HepG2 (cell line): ENCODE measurements around the gene CENATAC. TPM values are rescaled to one million over a fixed set of nuclear protein-coding genes. Genes with fewer than 3 reads are reported as not detected.
A peak's percentile ranks its signal among the peaks of the same experiment; 100 is the strongest.

ENCODE experiments used
- ATAC-seq: fragments of 200-7000 bp; cut with Tn5 transposase; 3 replicates; pipeline ENCODE4 v1.9.1; 2020; ENCODE audit warnings: mild to moderate bottlenecking, moderate library complexity
- BruUV-seq: library from RNA; stranded (reverse); fragments of 400-500 nt; replicated peaks from 2 replicates; lab custom pipeline; 2021; lab: Mats Ljungman, UMichigan
- CTCF ChIA-PET: fragments of 300-600 bp; formaldehyde crosslinking; extraction: SDS; loops from one replicate; lab custom pipeline; 2021; ENCODE audit warnings: low total read pairs, inconsistent platforms, low intra/inter-chr PET ratio; lab: Yijun Ruan, JAX
- POLR2A ChIA-PET: fragments of 350-600 bp; sonication (Branson Sonifier 250); formaldehyde crosslinking; loops from one replicate; lab custom pipeline; 2020; ENCODE audit warnings: antibody characterized with exemption, inconsistent platforms; lab: Yijun Ruan, JAX
- DNase-seq: peaks from one replicate; pipeline ENCODE4 v3.0.0-alpha.2; 2015; ENCODE audit warnings: low spot score
- FAIRE-seq: peaks from 3 replicates; lab custom pipeline; 2011; peaks lifted over from hg19 to GRCh38; lab: Jason Lieb, UNC
- H2AFZ ChIP-seq: one replicate; pipeline ENCODE4 v1.6.1; 2011; ENCODE audit warnings: low read length, inconsistent platforms
- H3K27ac ChIP-seq: fragments of 300-600 bp; 3 replicates; pipeline ENCODE4 v1.8.0; 2011; ENCODE audit warnings: mixed run types, mild to moderate bottlenecking, mixed read lengths, low read length, inconsistent platforms; ENCODE audit not compliant: insufficient read depth; ENCODE audit errors: extremely low read length
- H3K27me3 ChIP-seq, 2 experiments: fragments of 200-600 bp in 1 of 2; 2 replicates in 1 of 2; 3 replicates in 1 of 2; pipeline versions ENCODE4 v1.6.0 to v1.8.0; 2011; ENCODE audit warnings: low read length in 2 of 2, mild to moderate bottlenecking in 2 of 2, moderate library complexity in 2 of 2, inconsistent platforms in 1 of 2; ENCODE audit not compliant: insufficient read depth in 2 of 2, control insufficient read depth in 1 of 2
- H3K36me3 ChIP-seq, 2 experiments: fragments of 200-600 bp in 1 of 2; replicated peaks in 1 of 2; 2 replicates in 1 of 2; 3 replicates in 1 of 2; pipeline versions ENCODE4 v1.5.1 to v1.8.0; 2011; ENCODE audit warnings: low read length in 2 of 2, inconsistent platforms in 1 of 2; ENCODE audit not compliant: insufficient read depth in 2 of 2, control insufficient read depth in 1 of 2
- H3K4me1 ChIP-seq: 2 replicates; pipeline ENCODE4 v1.5.1; 2012; ENCODE audit warnings: low read length, inconsistent platforms; ENCODE audit not compliant: insufficient read depth
- H3K4me2 ChIP-seq: 2 replicates; pipeline ENCODE4 v1.6.0; 2011; ENCODE audit warnings: low read depth, low read length, inconsistent platforms
- H3K4me3 ChIP-seq, 3 experiments: fragments of 200-600 bp in 1 of 3; sonication (generic), shearing (Covaris generic) in 1 of 3; replicated peaks in 1 of 3; 2 replicates each; pipeline ENCODE4 v1.5.1; 2011 to 2016; ENCODE audit warnings: low read length in 3 of 3, inconsistent platforms in 2 of 3, low read depth in 2 of 3, mild to moderate bottlenecking in 2 of 3, control low read depth in 1 of 3, mixed read lengths in 1 of 3; ENCODE audit not compliant: insufficient read depth in 1 of 3
- H3K79me2 ChIP-seq: one replicate; pipeline ENCODE4 v1.6.1; 2011; ENCODE audit warnings: low read length, inconsistent platforms; ENCODE audit not compliant: insufficient read depth
- H3K9ac ChIP-seq: 2 replicates; pipeline ENCODE4 v1.6.0; 2011; ENCODE audit warnings: mild to moderate bottlenecking, low read depth, low read length, inconsistent platforms; ENCODE audit not compliant: insufficient read depth
- H3K9me3 ChIP-seq: 2 replicates; pipeline ENCODE4 v1.5.1; 2012; ENCODE audit warnings: mild to moderate bottlenecking, low read length
- H4K20me1 ChIP-seq: 2 replicates; pipeline ENCODE4 v1.6.0; 2011; ENCODE audit warnings: inconsistent platforms, mild to moderate bottlenecking, low read length, moderate library complexity; ENCODE audit not compliant: insufficient read depth
- CBX5 ChIP-seq: sonication (generic); formaldehyde crosslinking; IDR thresholded peaks from 2 replicates; pipeline ENCODE4 v1.4.0; 2020; ENCODE audit warnings: missing genetic modification reagents, borderline replicate concordance
- DNMT3B ChIP-seq: conservative IDR thresholded peaks from 2 replicates; pipeline ENCODE4 v1.6.1; 2016; ENCODE audit warnings: missing biosample characterization, control low read depth
- FOXP1 ChIP-seq, 2 experiments: fragments of 450-650 bp in 1 of 2; IDR thresholded peaks; 2 replicates each; pipeline ENCODE4 v1.6.1; 2017 to 2018; ENCODE audit warnings: antibody characterized with exemption in 1 of 2
- HNRNPLL ChIP-seq: fragments of 200-400 bp; formaldehyde crosslinking; IDR thresholded peaks from 2 replicates; pipeline ENCODE4 v1.6.1; 2017; ENCODE audit warnings: mild to moderate bottlenecking, low read depth, low read length; ENCODE audit not compliant: poor library complexity, severe bottlenecking
- KDM2A ChIP-seq: sonication (generic); formaldehyde crosslinking; IDR thresholded peaks from 2 replicates; pipeline ENCODE4 v1.4.0; 2020; ENCODE audit warnings: low read depth, missing genetic modification reagents, borderline replicate concordance
- MXD1 ChIP-seq: sonication (generic); formaldehyde crosslinking; IDR thresholded peaks from 2 replicates; pipeline ENCODE4 v1.4.0; 2020; ENCODE audit warnings: mild to moderate bottlenecking, missing genetic modification reagents
- PAF1 ChIP-seq: IDR thresholded peaks from 2 replicates; pipeline ENCODE4 v1.6.1; 2016; ENCODE audit warnings: missing genetic modification reagents, missing compliant biosample characterization
- SIX1 ChIP-seq: sonication (generic); formaldehyde crosslinking; IDR thresholded peaks from 2 replicates; pipeline ENCODE4 v1.4.0; 2020; ENCODE audit warnings: missing genetic modification reagents, borderline replicate concordance
- TAF1 ChIP-seq: sonication (generic); formaldehyde crosslinking; IDR thresholded peaks from 2 replicates; pipeline ENCODE4 v1.4.0; 2020; ENCODE audit warnings: missing genetic modification reagents
- ZBED4 ChIP-seq: sonication (generic); formaldehyde crosslinking; IDR thresholded peaks from 2 replicates; pipeline ENCODE4 v1.4.0; 2020; ENCODE audit warnings: missing genetic modification reagents, borderline replicate concordance
- ZBTB49 ChIP-seq: sonication (generic); formaldehyde crosslinking; IDR thresholded peaks from 2 replicates; pipeline ENCODE4 v1.4.0; 2020; ENCODE audit warnings: missing genetic modification reagents, borderline replicate concordance
- ZC3H13 ChIP-seq: sonication (generic); formaldehyde crosslinking; IDR thresholded peaks from 2 replicates; pipeline ENCODE4 v1.8.1; 2023; ENCODE audit warnings: mild to moderate bottlenecking, missing genetic modification reagents, moderate library complexity
- ZFP41 ChIP-seq: sonication (generic); formaldehyde crosslinking; IDR thresholded peaks from 2 replicates; pipeline ENCODE4 v1.4.0; 2020; ENCODE audit warnings: mild to moderate bottlenecking, missing genetic modification reagents, borderline replicate concordance
- ZNF451 ChIP-seq: sonication (generic); formaldehyde crosslinking; IDR thresholded peaks from 2 replicates; pipeline ENCODE4 v1.5.0; 2020; ENCODE audit warnings: mild to moderate bottlenecking, missing genetic modification reagents
- ZNF563 ChIP-seq: sonication (generic); formaldehyde crosslinking; IDR thresholded peaks from 2 replicates; pipeline ENCODE4 v1.8.0; 2022; ENCODE audit warnings: mild to moderate bottlenecking, moderate library complexity, missing genetic modification reagents
- WGBS: methylation state at CpG from one replicate; pipeline ENCODE4 v1.1.6; 2017; ENCODE audit warnings: low lambda C conversion rate; 5-methylcytosine and 5-hydroxymethylcytosine counted together
- in situ Hi-C: cut with HindIII; loops from 2 replicates; pipeline ENCODE4 v1.10.0; 2017; ENCODE audit warnings: low pct_unique_long_range_greater_than_20kb; ENCODE audit not compliant: extremely low pct_ligation_motif_present
- intact Hi-C: fragments of 100-400 bp; cut with micrococcal nuclease; formaldehyde crosslinking; loops from one replicate; pipeline ENCODE4 v1.10.0; 2022; ENCODE audit not compliant: unreplicated experiment
- polyA plus RNA-seq, 8 experiments: library from polyadenylated mRNA; depleted of rRNA in 3 of 8; stranded (reverse) in 7 of 8; unstranded in 1 of 8; fragments of >200 nt; fragmentation: Illumina TruSeq in 4 of 8; extraction: Trizol in 4 of 8; gene quantifications; 2 replicates each; pipeline versions ENCODE4 v1.2.1 to v1.2.3, GENCODE V29; 2011 to 2016; ENCODE audit warnings: low read depth in 4 of 8, missing spikeins in 1 of 8, mixed read lengths in 1 of 8; ENCODE audit not compliant: insufficient read depth in 1 of 8
- total RNA-seq, 5 experiments: library from RNA; depleted of rRNA; stranded (reverse); fragments of >200 nt; fragmentation: Illumina TruSeq; extraction: Trizol; gene quantifications; 2 replicates each; pipeline ENCODE4 v1.2.3, GENCODE V29; 2016; ENCODE audit warnings: low read depth in 1 of 5

The CENATAC gene
- total and polyA plus RNA-seq, 2 of the 13 experiments (the other 11 are each of a cell fraction or from before 2014, with no cell fraction given) = 21.7 to 25.0 TPM

GRCh38 chr11:119057000-119057769 lies 59.2 kb downstream of the CENATAC start, which contains the start of gene HYOU1:
Gene HYOU1, minus strand, starts transcription at chr11:119057205. Its CDS starts 1,045 bp downstream, at chr11:119056160.
- BruUV-seq = no TSS peak
- FAIRE-seq = peak; percentile 15
- no peak within 1 kb of the TSS for H2AFZ ChIP-seq
- DNase-seq = peak; percentile 93
- H3K27me3 ChIP-seq = no peaks in the 10 kb centered on the region
- ATAC-seq = peak; percentile 92
- WGBS = under 1% methylated on average over 35 of the region's 79 CpGs
- H3K4me1 ChIP-seq = peaks cover 23% of the 10 kb centered on the region
- CTCF ChIA-PET = no interaction called here
- POLR2A ChIA-PET = interaction anchor here (0.6 to 2.5 kb wide), 19 partner anchors 10 to 383 kb away, joined by 3 to 20 read pairs (median 4); partner anchors contain the start of genes CENATAC, DPAGT1, HMBS and RPS25
- H3K4me2 ChIP-seq = peak within 1 kb of the TSS; percentile 88
- peak within 1 kb of the TSS; percentile 88 for H3K27ac ChIP-seq
- H4K20me1 ChIP-seq = no peaks in the 10 kb centered on the region
- H3K79me2 ChIP-seq = peaks cover 25% of the 10 kb centered on the region
- H3K36me3 ChIP-seq = peaks cover 20 to 32% of the 10 kb centered on the region in 2 experiments
- intact Hi-C loops = loop anchor here (1.0 to 2.0 kb wide), 3 partner anchors 10 to 39 kb away; partner anchors contain the start of genes RPS25, TRAPPC4 and VPS11
- H3K9ac ChIP-seq = peak within 1 kb of the TSS; percentile 99
- in situ Hi-C loops = no loop called here
- no peaks in the 10 kb centered on the region for H3K9me3 ChIP-seq
- peak within 1 kb of the TSS; percentile 75 to 87 (median 82) for H3K4me3 ChIP-seq
- peak; percentile 78; the same call in 1 of the 2 replicates for TF ChIP-seq CBX5 (CRISPR knock-in tag)
- TF ChIP-seq ZNF563 (CRISPR knock-in tag) = 0 out of 2 replicates have a peak, but pooled peaks have one; percentile 64
- TF ChIP-seq ZFP41 (CRISPR knock-in tag) = no peak
- no peak for TF ChIP-seq PAF1 (CRISPR knock-in tag)
- no peak for TF ChIP-seq DNMT3B (CRISPR knock-in tag)
- TF ChIP-seq TAF1 (CRISPR knock-in tag) = peak; percentile 67; the same call in 1 of the 2 replicates
- TF ChIP-seq MXD1 (CRISPR knock-in tag) = peak; percentile 24; the same call in 1 of the 2 replicates
- TF ChIP-seq HNRNPLL = peak; percentile 82
- no peak for TF ChIP-seq ZNF451 (CRISPR knock-in tag)
- TF ChIP-seq KDM2A (CRISPR knock-in tag) = peak; percentile 15; the same call in 1 of the 2 replicates
- TF ChIP-seq ZBTB49 (CRISPR knock-in tag) = no peak
- 0 out of 2 replicates have a peak, but pooled peaks have one; percentile 9 for TF ChIP-seq SIX1
- TF ChIP-seq ZC3H13 (CRISPR knock-in tag) = no peak
- no peak for TF ChIP-seq FOXP1 (IDR thresholded peaks at IDR 0.05)
- TF ChIP-seq FOXP1 (CRISPR knock-in tag; IDR thresholded peaks at IDR 0.05) = peak; percentile 8; the same call in 1 of the 2 replicates
- 0 out of 2 replicates have a peak, but pooled peaks have one; percentile 27 for TF ChIP-seq ZBED4 (CRISPR knock-in tag)
